B cell (primary cell): Measurements from ENCODE around the gene CACNA2D4. TPM values are rescaled to one million over a fixed set of nuclear protein-coding genes. Genes with fewer than 3 reads are reported as not detected.

Experiments used
- ATAC-seq: fragments of 200-7000 bp; cut with Tn5 transposase; one replicate; pipeline ENCODE4 v1.10.0; 2021; ENCODE audit warnings: low read depth, mild to moderate bottlenecking, moderate number of reproducible peaks, moderate library complexity
- CTCF ChIA-PET: fragments of 350-600 bp; sonication (Branson Sonifier 250); formaldehyde crosslinking; loops from one replicate; lab custom pipeline; 2021; ENCODE audit warnings: antibody characterized with exemption, inconsistent platforms; lab: Charles Lee
- POLR2A ChIA-PET: fragments of 350-600 bp; sonication (Branson Sonifier 250); formaldehyde crosslinking; loops from one replicate; lab custom pipeline; 2021; ENCODE audit warnings: antibody characterized with exemption; lab: Charles Lee
- DNase-seq: peaks from one replicate; pipeline ENCODE4 v3.0.0; 2013
- H2AFZ ChIP-seq: 2 replicates; pipeline ENCODE4 v1.6.1; 2012; ENCODE audit warnings: mild to moderate bottlenecking, low read depth, low read length; ENCODE audit not compliant: insufficient read depth, poor library complexity, severe bottlenecking
- H3K27ac ChIP-seq, 2 donors: 1 replicate in 1 of 2; 2 replicates in 1 of 2; pipeline ENCODE4 v1.5.1; 2012 to 2013; ENCODE audit warnings: low read length in 2 of 2, mild to moderate bottlenecking in 2 of 2, moderate library complexity in 1 of 2
- H3K27me3 ChIP-seq, 4 experiments: fragments of 200-600 bp in 1 of 4; sonication (generic) in 1 of 4; replicated peaks in 1 of 4; 1 replicate in 2 of 4; 2 replicates in 2 of 4; pipeline versions ENCODE4 v1.6.1 to v1.7.0; 2013 to 2016; ENCODE audit warnings: low read length in 3 of 4, mild to moderate bottlenecking in 2 of 4, mixed read lengths in 1 of 4, moderate library complexity in 1 of 4; ENCODE audit not compliant: insufficient read depth in 4 of 4, control insufficient read depth in 3 of 4; ENCODE audit errors: control extremely low read depth in 1 of 4
- H3K36me3 ChIP-seq, 2 experiments: replicated peaks in 1 of 2; 1 replicate in 1 of 2; 2 replicates in 1 of 2; pipeline versions ENCODE4 v1.6.1 to v1.7.1; 2013; ENCODE audit warnings: low read length in 1 of 2; ENCODE audit not compliant: insufficient read depth in 2 of 2, control insufficient read depth in 1 of 2; ENCODE audit errors: control extremely low read depth in 1 of 2, extremely low read depth in 1 of 2
- H3K4me1 ChIP-seq, 2 donors: fragments of 200-600 bp in 1 of 2; sonication (generic) in 1 of 2; 1 replicate in 1 of 2; 2 replicates in 1 of 2; pipeline versions ENCODE4 v1.5.1 to v1.6.1; 2013 to 2017; ENCODE audit warnings: low read length in 2 of 2; ENCODE audit not compliant: control insufficient read depth in 2 of 2, insufficient read depth in 2 of 2
- H3K4me2 ChIP-seq: replicated peaks from 2 replicates; pipeline ENCODE3; 2012; ENCODE audit warnings: mild to moderate bottlenecking, low read depth, low read length; ENCODE audit not compliant: poor library complexity, severe bottlenecking
- H3K4me3 ChIP-seq, 5 experiments: fragments of 200-600 bp in 1 of 5; sonication (generic) in 1 of 5; 1 replicate in 3 of 5; 2 replicates in 2 of 5; pipeline versions ENCODE4 v1.5.1 to v1.7.0; 2011 to 2016; ENCODE audit warnings: low read length in 4 of 5, mild to moderate bottlenecking in 4 of 5, low read depth in 2 of 5, control low read depth in 1 of 5, moderate library complexity in 1 of 5; ENCODE audit not compliant: insufficient read depth in 1 of 5; ENCODE audit errors: control extremely low read depth in 1 of 5, extremely low read depth in 1 of 5
- H3K79me2 ChIP-seq: fragments of 200-600 bp; sonication (generic); one replicate; pipeline ENCODE4 v1.6.0; 2016; ENCODE audit warnings: low read length; ENCODE audit not compliant: control insufficient read depth, insufficient read depth
- H3K9ac ChIP-seq: fragments of 200-600 bp; sonication (generic); 2 replicates; pipeline ENCODE4 v1.6.1; 2017; ENCODE audit warnings: mild to moderate bottlenecking, low read length, moderate library complexity
- H3K9me3 ChIP-seq, 3 donors: one replicate each; pipeline versions ENCODE4 v1.6.1 to v1.7.1; 2013; ENCODE audit warnings: low read length in 2 of 3; ENCODE audit not compliant: control insufficient read depth in 2 of 3, insufficient read depth in 1 of 3; ENCODE audit errors: control extremely low read depth in 1 of 3
- H4K20me1 ChIP-seq: 2 replicates; pipeline ENCODE4 v1.6.0; 2012; ENCODE audit warnings: mild to moderate bottlenecking, low read length; ENCODE audit not compliant: insufficient read depth, control insufficient read depth, poor library complexity, severe bottlenecking
- H3K27ac Mint-ChIP-seq: one replicate; pipeline ENCODE4 v1.8.0; 2021; ENCODE audit warnings: mixed read lengths
- H3K27me3 Mint-ChIP-seq: one replicate; pipeline ENCODE4 v1.8.0; 2021; ENCODE audit warnings: mixed read lengths
- H3K4me1 Mint-ChIP-seq: one replicate; pipeline ENCODE4 v1.8.0; 2021; ENCODE audit warnings: mixed read lengths
- H3K4me3 Mint-ChIP-seq: one replicate; pipeline ENCODE4 v1.8.0; 2021; ENCODE audit warnings: mixed read lengths
- H3K9me3 Mint-ChIP-seq: one replicate; pipeline ENCODE4 v1.8.0; 2022; ENCODE audit warnings: mixed read lengths; ENCODE audit not compliant: insufficient read depth
- CTCF ChIP-seq: fragments of 200-600 bp; IDR thresholded peaks from one replicate; pipeline ENCODE4 v1.8.0; 2022; ENCODE audit warnings: antibody characterized with exemption, mild to moderate bottlenecking
- EZH2 ChIP-seq: IDR thresholded peaks from 2 replicates; pipeline ENCODE4 v1.6.1; 2012; ENCODE audit warnings: borderline replicate concordance, low read depth, mild to moderate bottlenecking, moderate library complexity, low read length; ENCODE audit not compliant: insufficient read depth, poor library complexity, severe bottlenecking
- WGBS: methylation state at CpG from one replicate; pipeline ENCODE4 v1.1.5; 2013; ENCODE audit warnings: missing lambda C conversion rate; ENCODE audit not compliant: insufficient coverage; 5-methylcytosine and 5-hydroxymethylcytosine counted together
- intact Hi-C: fragments of 100-400 bp; cut with micrococcal nuclease; formaldehyde crosslinking; loops from one replicate; pipeline ENCODE4 v1.10.0; 2022
- polyA plus RNA-seq: library from polyadenylated mRNA; depleted of rRNA; stranded (reverse); fragments of >200 nt; gene quantifications from 2 replicates; pipeline ENCODE4 v1.2.3, GENCODE V29; 2012
- total RNA-seq, 2 donors: library from RNA; stranded (reverse); fragments of 120-200 nt in 1 of 2; gene quantifications; 1 replicate in 1 of 2; 2 replicates in 1 of 2; pipeline versions ENCODE4 v1.2.3 to v1.2.4, GENCODE V29; 2013 to 2022

Gene CACNA2D4
- total and polyA plus RNA-seq, 2 donors (not counting 1 experiment from before 2014, with no cell fraction given), result 6.0 to 7.4 TPM

- Mint-ChIP-seq H3K9me3 (no peaks in the 10 kb centered on the region), H3K4me3 (peak overlapping the region; percentile 84), H3K27ac (peak overlapping the region; percentile 88), H3K27me3 (no peaks in the 10 kb centered on the region), H3K4me1 (peaks cover 30% of the 10 kb centered on the region)
- H3K4me1 ChIP-seq, result peaks cover 9 to 32% of the 10 kb centered on the region in 2 donors
- ChIA-PET POLR2A (interaction anchor here (0.6 to 1.9 kb wide), 5 partner anchors 10 to 785 kb away, joined by 3 to 17 read pairs (median 8); no protein-coding TSS in a partner anchor), CTCF (interaction anchor here (0.9 to 15.6 kb wide), 8 partner anchors 109 to 215 kb away, joined by 3 to 620 read pairs (median 8); no protein-coding TSS in a partner anchor)
- H3K4me2 ChIP-seq, result peak overlapping the region; percentile 94
- DNase-seq, result peak; percentile 74
- peak overlapping the region; percentile 67 to 83 for H3K27ac ChIP-seq
- 5% methylated on average over 71 of the region's 71 CpGs for WGBS
- intact Hi-C loops, result no loop called here
- no peaks in the 10 kb centered on the region for H3K27me3 ChIP-seq
- H2AFZ ChIP-seq, result peak overlapping the region; percentile 88
- peak overlapping the region; percentile 80 for H3K9ac ChIP-seq
- TF ChIP-seq CTCF (no peak), EZH2 (no peak)
- no peaks in the 10 kb centered on the region for H4K20me1 ChIP-seq
- no peaks in the 10 kb centered on the region for H3K79me2 ChIP-seq
- H3K36me3 ChIP-seq, result no peaks in the 10 kb centered on the region
- ATAC-seq, result peak; percentile 8
- H3K9me3 ChIP-seq, result no peaks in the 10 kb centered on the region
- peak overlapping the region; percentile 8 to 88 (median 66) for H3K4me3 ChIP-seq
Observed at GRCh38 chr12:1797011-1797901, 121.2 kb downstream of the CACNA2D4 start.
